A673 (cell line): ENCODE data around the gene C11orf71.

Experiments
- EZH2 ChIP-seq: fragments of 200-600 bp; sonication (generic); IDR thresholded peaks from 2 replicates; pipeline ENCODE4 v1.6.1; 2017; ENCODE audit warnings: borderline replicate concordance, low read depth, mild to moderate bottlenecking, mixed read lengths, antibody characterized with exemption, low read length; ENCODE audit not compliant: poor library complexity, severe bottlenecking
- TF ChIP-seq, protein P1 (sequence below): fragments of 300-800, 200-600 bp; sonication (generic); conservative IDR thresholded peaks from 2 replicates; pipeline ENCODE4 v1.5.1; 2017; ENCODE audit warnings: low read depth, mild to moderate bottlenecking, antibody characterized with exemption, low read length, moderate library complexity, mixed read lengths

GRCh38 chr11:114375052-114375451, 25.3 kb downstream of the C11orf71 start:
- TF ChIP-seq, protein P1, sequence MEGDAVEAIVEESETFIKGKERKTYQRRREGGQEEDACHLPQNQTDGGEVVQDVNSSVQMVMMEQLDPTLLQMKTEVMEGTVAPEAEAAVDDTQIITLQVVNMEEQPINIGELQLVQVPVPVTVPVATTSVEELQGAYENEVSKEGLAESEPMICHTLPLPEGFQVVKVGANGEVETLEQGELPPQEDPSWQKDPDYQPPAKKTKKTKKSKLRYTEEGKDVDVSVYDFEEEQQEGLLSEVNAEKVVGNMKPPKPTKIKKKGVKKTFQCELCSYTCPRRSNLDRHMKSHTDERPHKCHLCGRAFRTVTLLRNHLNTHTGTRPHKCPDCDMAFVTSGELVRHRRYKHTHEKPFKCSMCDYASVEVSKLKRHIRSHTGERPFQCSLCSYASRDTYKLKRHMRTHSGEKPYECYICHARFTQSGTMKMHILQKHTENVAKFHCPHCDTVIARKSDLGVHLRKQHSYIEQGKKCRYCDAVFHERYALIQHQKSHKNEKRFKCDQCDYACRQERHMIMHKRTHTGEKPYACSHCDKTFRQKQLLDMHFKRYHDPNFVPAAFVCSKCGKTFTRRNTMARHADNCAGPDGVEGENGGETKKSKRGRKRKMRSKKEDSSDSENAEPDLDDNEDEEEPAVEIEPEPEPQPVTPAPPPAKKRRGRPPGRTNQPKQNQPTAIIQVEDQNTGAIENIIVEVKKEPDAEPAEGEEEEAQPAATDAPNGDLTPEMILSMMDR = no peak
- no peak for TF ChIP-seq EZH2
